NK-92 treated with Interleukin-12 subunit alpha and Interleukin-12 subunit beta, amount 100 ng/mL, for 24 hours (cell line): ENCODE results near the gene FMO4.
"Not testable (repeated sequence)": the region's sequence is repeated elsewhere in the genome, so short reads cannot be mapped to it uniquely, and the experiment has no call there.

Experiments
- DNase-seq: peaks from one replicate; lab custom pipeline; 2025; lab: John Stamatoyannopoulos, UW

FMO4 gene, protein sequence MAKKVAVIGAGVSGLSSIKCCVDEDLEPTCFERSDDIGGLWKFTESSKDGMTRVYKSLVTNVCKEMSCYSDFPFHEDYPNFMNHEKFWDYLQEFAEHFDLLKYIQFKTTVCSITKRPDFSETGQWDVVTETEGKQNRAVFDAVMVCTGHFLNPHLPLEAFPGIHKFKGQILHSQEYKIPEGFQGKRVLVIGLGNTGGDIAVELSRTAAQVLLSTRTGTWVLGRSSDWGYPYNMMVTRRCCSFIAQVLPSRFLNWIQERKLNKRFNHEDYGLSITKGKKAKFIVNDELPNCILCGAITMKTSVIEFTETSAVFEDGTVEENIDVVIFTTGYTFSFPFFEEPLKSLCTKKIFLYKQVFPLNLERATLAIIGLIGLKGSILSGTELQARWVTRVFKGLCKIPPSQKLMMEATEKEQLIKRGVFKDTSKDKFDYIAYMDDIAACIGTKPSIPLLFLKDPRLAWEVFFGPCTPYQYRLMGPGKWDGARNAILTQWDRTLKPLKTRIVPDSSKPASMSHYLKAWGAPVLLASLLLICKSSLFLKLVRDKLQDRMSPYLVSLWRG

DNA sequence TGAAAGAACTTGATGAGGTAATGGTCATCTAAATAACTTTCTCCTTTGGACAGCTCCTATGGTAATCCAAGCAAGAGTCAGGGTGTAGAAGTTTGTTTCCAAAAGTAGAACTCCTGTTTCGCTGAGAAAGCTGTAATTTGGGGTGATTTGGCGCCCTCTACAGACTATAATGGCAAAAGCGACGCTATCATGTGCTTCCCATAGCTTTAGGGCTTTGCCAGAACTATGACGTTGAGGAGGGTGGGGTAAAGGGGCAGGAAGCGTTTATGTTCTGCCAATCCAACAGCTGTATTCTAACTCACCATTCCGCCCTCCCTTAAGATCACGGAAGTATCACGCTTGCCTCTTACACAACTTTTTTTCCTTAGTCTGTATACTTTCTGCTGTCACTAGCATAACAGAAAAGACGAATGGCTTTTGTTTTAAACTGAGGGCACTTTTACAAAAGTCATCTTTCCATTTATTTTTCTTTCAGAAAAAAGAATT is at the start of gene FMO4:
Gene FMO4 (plus strand): TSS at position 349 of the 486 bp plus-strand sequence. CDS start 5,643 bp downstream, outside the sequence.
- DNase-seq: peak; percentile 69

DNA sequence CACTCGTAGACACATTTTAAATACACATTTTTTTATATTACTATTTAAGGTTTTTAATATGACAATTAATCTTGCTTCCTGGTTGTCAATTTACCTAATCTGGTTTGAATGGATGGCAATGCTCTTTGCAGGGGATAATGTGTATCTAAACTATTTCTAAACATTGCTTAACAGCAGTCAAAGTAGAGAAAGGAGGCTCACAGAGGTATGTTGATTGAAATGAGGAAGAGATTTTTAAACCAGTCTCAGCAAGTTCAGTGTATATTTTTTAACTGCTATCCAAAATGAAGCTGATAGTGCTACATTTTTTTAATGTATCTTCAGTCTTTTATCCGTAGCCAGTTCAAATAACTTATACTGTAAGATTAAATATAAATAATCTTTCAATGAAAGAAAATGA is 48.3 kb upstream of the FMO4 start:
- no peak for DNase-seq

DNA sequence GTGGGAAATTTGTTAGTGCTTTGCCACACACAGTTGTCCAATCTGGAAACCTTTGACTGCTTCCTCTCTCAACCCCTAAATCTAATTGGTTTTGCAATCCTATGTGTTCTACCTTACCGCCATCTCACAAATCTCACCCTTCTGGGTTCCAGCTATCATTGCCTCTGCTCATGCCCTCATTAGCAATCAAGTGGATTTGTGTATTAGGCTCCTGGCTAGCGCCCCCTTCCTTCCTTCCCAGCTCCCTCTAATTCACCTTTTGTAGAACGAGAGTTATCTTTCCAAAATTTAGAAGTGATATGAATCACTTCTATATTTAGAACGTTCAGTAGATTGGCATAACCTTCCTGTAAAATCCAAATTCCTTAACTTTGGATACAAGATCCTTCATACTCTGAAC is 47.1 kb upstream of the FMO4 start:
- no peak for DNase-seq

DNA sequence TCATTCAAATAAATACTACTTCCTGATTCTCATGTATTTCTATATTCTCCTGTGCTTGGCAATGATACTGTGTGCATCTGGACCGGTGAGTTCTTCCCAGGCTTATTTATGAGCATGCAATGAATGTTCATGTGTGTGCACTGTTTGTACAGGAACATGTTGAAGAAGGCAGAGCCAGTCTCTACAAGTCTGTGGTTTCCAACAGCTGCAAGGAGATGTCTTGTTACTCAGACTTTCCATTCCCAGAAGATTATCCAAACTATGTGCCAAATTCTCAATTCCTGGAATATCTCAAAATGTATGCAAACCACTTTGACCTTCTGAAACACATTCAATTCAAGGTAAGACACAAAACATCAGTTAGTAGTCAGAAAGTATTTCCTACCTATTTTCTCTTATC is 46.6 kb upstream of the FMO4 start:
- no peak for DNase-seq

DNA sequence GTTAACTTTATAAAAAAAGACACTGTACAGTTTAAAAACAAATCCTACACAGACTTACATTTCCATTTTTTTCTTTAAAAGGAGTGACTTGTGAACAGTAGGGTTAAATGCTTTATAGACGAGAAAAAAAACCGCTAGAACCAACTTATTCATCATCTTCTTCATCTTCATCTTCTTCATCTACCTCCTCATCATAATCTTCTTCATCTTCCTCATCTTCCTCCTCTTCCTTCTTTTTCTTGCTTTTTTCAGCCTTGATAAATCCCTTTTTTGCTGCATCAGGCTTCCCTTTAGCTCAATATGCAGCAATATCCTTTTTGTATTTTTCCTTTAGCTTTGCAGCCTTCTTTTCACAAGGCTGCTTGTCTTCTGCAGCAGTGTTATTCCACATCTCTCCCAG is 43.2 kb upstream of the FMO4 start:
- DNase-seq: no peak

DNA sequence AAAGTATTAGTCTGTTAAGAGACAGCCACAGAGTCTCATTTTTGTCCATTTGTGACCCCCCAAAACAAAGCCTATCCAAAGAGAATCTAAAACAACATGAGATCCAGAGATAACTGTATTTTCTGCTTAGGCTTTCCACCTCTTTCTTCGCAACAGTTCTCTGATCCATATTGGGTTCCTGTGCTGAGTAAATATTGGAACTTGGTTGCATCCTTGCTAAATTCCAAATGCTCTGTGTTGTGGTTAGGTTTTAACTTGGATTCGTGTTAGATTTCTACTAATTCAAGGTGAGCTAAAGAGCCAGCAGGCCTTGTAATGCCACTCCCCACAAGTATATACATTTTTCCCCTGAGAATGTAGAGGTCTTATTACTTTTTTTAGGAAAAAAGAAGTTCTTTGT is 36.4 kb upstream of the FMO4 start:
- no peak for DNase-seq

DNA sequence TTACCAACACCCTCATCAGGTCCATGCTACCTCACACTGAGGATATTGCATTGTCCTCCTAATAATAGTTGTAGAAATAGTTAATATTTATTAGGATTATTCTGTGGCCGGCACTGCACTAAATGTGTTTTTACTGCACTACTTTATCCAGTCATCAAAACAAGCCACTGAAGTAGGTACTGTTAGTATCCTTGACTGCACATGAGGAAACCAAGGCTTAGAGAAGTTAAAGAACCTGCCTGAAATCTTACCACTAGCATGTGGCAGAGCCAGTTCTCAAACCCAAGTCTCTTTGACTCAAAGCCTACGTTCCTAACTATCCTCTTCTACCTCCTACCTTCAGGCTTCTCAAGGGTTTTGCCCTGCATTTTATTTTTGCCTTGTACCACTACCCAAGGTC is 34.7 kb upstream of the FMO4 start:
- DNase-seq: no peak

DNA sequence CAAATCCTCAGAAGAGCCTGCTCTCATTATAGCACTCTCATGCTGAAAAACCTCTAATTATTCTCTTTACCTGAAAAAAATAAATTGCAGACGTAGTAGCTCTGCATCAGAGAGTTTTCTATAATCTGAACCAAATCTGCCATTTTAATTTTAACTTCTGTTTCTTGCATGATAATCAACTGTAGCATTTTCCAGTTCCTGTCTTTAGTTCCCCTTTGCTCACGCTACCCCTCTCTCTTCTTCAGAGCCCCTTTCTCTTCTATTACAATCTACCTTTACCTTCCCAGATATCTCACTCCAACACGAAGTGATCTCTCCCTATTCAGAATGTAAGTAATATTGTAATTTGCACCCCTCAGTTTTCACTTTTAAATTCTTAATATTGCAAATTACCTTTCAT is 34.3 kb upstream of the FMO4 start:
- no peak for DNase-seq

DNA sequence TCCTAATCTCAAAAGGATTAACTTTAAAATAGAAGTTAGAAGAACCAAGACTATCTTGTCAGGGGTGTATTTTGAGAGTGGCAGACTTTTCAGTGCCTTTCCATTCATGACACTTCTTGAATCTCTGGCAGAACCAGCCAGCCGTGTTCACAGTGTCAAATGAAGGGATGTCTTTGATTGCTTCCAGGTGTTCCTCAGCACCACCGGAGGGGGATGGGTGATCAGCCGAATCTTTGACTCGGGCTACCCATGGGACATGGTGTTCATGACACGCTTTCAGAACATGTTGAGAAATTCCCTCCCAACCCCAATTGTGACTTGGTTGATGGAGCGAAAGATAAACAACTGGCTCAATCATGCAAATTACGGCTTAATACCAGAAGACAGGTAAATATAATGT is 33.4 kb upstream of the FMO4 start:
- DNase-seq: no peak

DNA sequence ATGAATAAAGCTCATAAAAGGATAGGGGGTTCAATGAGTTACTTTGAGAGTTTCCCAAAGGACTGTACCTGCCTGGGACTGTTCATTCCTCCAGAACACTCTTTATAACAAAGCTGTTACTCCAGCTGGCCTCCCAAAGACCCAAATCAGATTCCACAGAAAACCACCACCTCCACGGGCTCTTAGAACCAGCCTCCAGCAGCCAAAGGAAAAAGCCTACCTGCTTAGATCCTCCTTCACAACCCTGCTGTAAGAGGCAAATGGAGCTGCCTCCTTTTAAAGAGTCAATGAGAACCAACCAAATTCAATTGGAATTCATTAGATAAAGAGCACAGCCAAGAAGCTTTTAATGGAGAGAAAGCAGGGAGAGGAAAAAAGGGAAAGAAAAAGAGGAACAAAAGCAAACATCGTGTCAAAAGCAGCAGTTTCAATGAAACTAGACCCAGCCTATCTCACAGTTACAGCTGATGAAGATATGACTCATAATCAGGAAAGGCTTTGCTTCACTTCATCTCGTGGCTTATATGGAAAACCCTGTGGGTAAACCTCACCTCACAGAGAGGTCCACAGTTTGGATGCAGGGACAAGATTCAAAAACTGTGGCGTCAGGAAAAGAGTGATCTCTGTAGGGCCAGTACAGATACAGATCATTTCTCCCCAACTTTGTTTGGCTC is 27.8 kb upstream of the FMO4 start:
- no peak for DNase-seq

DNA sequence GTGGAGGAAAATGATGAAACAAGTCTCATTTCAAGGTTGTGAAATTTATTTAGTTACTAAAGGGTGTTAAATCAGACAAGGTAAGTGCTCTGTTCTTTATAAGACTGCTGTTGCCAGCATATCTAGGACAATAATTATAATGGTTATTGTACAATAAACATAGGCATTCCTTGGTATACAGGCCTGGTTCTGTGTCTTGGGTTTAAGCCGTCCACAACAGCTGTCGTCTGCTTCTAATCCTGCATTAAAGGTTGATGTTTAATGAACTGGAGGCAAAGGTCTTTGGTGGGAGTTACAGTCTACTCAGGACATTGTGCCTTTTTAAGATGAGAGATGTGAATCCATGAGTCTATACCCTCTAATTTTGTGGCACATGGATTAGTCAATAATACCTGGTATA is 23.4 kb upstream of the FMO4 start:
- DNase-seq: no peak

DNA sequence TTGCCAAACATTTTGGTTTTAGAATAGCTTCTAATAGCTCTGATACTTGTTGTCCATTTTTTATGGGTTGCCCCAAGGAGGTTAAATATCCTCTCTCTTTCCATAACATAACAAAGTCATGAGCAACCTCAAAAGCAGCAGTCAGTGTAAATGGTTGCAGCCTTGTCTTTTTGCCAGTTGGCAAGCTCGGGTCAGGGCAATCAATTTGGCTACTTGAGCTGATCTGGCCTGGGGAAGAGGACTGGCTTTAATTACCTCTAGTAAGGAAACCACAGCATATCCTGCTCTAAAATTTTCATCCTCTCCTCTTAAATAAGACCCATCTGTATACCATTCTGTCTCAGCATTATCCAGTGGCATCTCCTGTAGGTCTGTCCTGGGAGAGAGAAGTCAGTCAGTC is 21.2 kb upstream of the FMO4 start:
- DNase-seq: no peak

DNA sequence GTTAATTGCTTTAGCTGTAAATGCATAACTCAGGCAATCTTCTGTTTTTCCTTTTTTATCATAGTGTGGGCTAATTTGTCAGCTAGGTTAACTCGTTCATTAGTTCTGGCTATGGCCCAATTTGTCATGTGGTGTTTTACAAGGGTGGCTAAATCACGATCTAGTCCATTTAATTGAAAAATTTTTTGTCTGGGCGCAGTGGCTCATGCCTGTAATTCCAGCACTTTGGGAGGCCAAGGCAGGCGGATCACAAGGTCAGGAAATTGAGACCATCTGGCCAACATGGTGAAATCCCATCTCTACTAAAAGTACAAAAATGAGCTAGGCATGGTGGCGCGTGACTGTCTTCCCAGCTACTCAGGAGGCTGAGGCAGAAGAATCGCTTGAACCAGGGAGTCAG is 18.6 kb upstream of the FMO4 start:
- DNase-seq: not testable (repeated sequence)

DNA sequence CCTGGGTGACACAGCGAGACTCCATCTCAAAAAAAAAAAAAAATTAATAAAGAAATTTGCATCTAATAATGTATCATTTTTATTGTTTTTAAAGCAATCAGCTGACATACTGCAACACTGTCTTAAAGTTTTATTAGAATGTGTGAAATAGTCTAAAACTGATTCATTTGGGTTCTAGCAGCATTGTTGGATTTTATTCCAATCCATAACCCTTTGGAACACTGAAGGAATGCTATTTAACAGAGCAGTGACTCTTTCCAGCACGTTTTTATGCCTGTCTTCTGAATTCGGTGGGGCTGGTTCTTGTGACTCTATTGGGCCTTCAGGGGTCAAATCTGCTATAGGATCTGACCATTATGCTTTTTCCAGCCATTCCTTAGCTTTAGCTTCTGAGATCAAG is 18.2 kb upstream of the FMO4 start:
- DNase-seq: no peak

DNA sequence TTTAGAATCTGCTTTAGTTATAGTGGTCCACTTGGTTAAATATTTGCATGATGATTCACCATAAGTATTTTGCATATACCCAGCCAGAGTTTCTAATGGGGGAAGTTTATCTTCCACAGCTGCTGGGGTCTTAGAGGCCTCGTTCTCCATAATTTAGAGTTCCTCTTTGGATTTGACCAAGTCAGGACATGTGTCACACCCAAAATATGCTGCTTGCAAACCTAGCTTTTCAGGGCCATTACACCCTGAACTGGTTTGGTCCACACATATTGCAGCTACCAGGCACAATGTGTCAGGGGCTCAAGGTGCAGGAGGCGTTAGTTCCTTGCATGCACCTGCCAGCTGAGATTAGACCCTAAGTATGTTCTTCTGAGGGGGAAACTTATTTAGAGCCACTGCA is 17.1 kb upstream of the FMO4 start:
- no peak for DNase-seq

DNA sequence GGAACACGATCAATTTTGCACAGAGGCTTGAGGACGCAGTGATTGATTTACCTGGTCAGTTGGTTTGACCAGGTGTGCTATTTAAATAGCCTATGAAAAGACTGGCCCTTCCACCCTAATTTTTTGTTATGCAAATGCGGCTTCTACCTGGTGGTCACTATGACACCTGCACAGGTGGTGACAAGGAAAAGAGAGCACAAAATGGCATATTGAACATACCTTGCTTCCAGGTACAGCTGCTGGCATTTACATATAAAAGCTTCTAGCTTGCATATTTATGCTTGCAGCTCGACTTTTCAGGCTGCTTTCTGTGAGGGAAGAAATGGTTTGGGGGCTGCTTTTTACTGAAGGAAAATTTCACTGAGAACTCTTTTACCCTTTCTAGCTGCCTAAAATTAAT is 15.3 kb upstream of the FMO4 start:
- DNase-seq: no peak

DNA sequence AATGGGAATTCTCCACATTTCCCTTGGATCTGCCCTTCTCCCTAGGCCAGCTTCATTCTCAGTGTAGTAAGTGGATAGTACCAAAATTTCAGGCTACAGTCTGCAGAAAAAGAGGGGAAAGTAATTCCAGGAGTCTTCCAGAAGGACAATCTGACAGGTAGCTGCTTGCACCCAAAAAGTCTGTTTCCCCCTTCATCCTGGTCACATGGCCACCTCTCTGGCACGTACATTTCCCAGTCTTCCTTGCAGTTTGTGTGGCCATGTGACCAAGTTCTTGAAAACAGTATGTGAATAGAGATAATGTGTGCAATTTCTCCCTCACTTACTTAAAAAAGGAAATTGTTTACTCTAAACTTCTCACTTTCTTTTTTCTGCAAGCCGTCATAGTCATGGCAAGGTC is 14.6 kb upstream of the FMO4 start:
- DNase-seq: no peak

DNA sequence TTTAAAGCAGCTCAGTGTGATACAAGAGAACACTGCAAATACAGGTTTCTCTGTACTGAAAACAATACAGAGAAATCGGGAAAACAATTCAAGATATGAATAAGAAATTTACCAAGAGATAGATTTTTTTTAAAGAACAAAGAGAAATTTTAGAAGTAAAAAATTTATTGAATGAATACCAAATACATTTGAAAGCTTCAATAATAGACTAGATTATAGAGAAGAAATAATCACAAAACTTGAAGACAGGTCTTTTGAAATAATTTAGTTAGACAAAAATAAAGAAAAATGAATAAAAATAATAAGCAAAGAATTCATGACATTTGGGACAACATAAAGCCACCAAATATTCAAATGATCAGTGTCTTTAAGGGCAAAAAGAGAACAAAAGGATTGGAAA is 13.6 kb upstream of the FMO4 start:
- DNase-seq: no peak

DNA sequence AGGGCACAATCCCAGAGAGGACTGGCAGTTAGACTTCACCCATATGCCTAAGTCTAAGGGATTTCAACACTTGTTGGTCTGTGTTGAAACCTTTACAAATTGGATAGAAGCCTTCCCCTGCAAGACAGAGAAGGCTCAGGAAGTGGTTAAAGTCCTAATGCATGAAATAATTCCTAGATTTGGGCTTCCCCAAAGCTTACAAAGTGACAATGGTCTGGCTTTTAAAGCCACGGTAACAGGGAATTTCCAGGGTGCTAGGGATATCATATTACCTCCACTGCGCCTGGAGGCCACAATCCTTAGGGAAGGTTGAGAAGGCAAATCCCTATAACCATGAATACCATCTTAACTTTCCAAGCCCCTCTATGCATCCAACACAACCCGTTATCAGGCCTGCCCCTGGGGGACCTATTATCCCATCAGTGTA is 3.3 kb upstream of the FMO4 start:
- DNase-seq: no peak

DNA sequence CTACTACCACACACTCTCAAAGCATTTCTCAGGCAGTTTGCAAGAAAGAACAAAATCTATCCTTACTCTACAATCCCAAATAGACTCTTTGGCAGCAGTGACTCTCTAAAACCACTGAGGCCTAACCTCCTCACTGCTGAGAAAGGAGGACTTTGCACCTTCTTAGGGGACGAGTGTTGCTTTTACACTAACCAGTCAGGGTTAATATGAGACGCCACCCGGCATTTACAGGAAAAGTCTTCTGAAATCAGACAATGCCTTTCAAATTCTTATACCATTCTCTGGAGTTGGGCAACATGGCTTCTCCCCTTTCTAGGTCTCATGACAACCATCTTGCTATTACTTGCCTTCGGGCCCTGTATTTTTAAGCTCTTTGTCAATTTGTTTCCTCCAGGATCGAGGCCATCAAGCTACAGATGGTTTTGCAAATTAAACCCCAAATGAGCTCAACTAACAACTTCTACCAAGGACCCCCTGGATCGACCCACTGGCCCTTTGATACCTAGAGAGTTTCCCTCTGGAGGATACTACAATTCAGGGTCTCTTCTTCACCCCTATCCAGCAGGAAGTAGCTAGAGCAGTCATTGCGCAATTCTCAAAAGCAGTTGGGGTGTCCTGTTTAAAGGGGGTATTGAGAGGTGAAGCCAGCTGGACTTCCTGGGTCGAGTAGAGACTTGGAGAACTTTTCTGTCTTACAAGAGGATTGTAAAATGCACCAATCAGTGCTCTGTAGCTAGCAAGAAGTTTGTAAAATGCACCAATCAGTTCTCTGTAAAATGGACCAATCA is 2.0 kb upstream of the FMO4 start:
- no peak for DNase-seq

DNA sequence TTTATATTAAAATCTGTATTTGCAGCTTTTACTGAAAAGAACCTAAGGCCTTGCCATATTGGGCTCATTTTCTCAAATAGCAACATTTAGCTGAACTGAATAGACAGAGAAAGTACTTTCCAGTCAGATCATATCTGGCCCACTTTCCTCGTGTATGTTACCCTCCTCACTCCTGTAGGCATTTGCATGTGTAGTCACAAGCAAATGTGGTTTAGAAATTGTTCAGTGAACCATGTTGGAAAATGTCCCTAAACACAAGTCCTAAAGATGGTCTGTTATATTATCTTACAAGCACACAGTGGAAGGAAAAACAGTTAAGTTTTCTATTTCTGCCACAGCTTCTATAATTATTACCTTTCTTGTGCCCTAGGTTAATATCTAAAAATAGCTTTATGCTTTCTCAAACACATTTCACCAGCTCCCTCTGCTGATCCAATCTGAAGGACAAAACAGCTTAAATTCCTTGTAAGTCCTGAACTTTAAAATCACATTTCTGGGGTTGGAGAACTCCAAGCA is 606 bp upstream of the FMO4 start:
- no peak for DNase-seq

DNA sequence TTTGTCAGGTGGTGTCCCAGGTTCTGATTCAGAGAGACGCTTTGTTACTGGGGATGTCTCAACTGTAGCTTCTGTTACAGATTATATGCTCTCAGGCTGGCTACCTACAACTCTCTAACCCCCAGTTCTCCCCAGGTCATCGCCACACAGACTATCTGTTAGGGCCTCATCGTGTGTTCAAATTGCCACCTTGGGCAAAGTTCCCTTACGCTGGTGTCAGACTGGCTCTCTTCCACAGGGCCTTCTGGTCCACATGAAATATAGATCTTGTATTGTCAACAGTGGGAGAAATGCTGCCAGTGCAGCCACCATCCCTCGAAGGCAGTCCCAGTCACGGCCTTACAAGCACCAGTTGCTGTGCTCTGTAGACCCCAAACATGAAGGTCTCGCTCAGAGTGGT is 15.3 kb downstream of the FMO4 start:
- no peak for DNase-seq
